Fibroblast of skin of abdomen (primary cell): ENCODE data around the gene KCTD13.
"Not testable (repeated sequence)": the region's sequence is repeated elsewhere in the genome, so short reads cannot be mapped to it uniquely, and the experiment has no call there.

Source experiments
- DNase-seq: peaks from one replicate; pipeline ENCODE4 v3.0.0-alpha.2; 2013

Gene KCTD13

DNA sequence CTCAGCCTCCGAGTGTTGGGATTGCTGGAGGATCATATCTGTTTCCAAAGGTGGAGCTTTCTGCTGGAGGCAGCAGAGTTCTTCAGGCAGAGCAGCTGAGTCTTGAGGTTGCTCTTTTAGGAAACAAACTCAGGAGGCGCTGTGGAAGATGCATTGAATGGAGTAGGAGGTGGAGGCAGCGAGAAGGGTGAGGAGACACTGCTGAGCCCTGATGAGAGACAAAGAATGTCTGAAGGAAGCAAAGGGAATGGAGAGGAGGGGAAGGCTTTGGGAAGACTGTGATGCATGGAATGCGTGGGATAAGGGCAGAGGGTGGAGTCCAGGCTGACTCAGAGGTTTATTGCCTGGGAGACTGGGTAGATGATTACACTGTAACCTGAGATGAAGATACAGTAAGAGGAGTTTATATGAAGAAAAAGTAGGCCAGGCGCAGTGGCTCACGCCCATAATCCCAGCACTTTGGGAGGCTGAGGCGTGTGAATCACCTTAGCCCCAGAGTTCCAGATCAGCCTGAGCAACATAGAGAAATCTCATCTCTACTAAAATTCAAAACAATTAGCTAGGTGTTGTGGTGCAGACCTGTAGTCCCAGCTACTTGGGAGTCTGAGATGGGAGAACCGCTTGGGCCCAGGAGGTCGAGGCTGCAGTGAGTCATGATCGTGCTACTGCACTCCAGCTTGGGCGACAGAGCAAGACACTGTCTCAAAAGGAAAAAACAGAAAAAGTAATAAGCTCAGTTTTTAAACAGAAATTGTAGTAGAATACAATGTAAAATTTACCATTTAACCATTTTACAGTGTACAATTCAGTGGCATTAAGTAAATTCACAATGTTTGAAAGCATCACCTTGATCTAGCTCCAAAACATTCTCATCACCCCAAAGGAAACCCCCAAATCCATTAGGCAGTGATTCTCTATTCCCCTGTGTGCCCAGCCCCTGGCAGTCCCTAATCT, 18.1 kb upstream of the KCTD13 start:
- DNase-seq: peak; percentile 98

DNA sequence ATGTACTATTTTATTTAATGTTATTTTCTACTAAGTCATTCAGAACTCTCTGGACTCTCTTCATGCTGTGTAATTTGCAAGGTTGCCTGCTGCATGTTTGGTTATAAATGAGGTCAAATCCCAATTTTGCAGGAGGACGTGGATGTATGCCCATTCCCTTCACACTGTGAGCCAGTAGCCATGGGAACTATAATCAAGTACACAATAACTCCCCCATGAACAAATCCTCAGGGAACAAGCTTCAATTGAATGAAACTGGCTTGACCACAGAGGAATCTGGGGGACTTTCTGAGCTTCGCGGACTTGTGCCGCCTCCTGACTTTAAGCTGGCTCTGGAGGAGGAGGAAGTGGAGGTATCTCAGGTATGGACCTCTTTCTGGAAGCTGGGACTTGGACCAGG, 14.6 kb upstream of the KCTD13 start:
- DNase-seq: no peak

DNA sequence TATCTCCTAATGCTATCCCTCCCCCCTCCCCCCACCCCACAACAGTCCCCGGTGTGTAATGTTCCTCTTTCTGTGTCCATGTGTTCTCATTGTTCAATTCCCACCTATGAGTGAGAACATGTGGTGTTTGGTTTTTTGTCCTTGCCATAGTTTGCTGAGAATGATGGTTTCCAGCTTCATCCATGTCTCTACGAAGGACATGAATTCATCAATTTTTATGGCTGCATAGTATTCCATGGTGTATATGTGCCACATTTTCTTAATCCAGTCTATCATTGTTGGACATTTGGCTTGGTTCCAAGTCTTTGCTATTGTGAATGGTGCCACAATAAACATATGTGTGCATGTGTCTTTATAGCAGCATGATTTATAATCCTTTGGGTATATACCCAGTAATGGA, 5.7 kb upstream of the KCTD13 start:
- DNase-seq: not testable (repeated sequence)

DNA sequence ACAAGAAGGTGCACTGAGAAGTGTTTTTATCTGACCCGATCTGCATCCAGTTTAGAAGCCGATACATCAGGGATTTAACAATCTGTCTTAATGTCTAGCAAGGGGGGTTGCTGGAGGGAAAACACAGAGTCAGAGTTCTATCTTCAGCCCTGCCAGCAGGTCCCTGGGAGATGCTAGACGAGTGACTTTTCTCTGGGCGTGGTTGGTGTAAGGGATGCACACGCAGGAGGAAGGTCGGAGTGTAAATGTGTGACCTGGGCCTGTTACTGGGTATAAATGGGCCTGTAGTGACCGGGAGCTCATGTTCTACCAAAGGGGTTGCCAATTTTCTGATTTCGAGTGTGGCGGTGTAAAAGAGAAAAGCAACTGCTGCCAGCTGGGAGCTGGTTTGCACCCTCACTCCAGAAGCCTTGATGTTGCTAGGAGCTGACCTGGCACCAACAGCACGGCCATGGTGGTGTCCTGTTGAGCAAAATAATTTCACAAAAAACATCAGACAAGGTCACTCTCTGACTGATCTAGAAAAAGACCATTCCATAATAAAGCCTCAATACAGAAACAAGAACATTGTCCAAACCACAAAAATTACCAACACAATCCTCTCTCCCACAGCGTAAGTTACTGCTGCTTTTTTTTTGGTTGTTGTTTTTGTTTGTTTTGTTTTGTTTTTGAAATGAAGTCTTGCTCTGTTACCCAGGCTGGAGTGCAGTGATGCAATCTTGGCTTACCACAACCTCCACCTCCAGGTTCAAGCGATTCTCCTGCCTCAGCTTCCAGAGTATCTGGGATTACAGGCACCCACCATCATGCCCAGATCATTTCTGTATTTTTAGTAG, 1.3 kb upstream of the KCTD13 start:
- no peak for DNase-seq

DNA sequence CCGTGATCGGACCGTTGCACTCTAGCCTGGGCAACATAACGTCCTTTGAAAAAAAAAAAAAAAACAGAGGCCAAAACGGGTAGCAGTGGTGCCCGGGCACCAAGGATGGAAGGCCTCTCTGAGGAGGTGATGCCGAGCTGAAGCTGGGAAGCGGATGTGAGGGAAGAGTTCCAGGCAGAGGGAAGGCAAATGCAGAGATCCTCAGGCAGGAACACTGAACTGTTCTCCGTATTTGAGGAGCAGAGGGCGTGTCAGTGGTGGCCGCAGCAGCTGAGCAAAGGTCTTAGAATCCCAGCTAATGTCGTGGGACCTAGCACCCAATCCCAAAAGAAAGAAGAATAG, 656 bp upstream of the KCTD13 start:
- peak; percentile 30 for DNase-seq

DNA sequence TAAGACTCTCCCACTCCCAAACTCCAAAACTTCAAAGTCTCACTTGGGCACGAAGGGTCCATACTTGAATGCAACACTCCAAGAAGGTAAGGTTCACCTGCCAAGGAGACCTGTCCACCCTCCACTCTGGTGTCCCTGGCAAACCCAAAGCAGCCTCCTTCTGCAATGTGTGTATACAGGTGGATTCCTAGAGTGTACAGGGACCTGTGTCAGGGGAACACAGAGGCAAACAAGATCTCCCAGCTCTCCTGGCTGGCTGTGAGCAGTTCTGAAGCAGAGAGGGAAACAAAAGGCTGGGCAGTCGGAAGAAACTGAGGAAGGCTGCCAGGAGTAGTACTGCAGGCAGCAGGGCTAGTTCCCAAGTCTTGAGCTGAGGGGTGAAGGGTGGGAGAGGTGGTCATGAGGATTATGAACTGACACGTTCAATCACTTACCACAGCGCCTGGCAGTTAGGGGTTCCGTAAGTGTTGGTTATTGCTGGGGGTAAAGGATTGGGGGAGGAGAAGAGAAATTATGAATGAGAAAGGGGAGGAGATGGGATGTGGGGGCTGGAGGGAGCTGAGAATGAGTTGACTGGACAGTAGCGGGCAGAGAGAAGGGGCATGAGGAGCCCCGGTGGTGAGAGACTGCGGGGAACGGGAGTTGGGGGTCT, 795 bp downstream of the KCTD13 start:
- no peak for DNase-seq

DNA sequence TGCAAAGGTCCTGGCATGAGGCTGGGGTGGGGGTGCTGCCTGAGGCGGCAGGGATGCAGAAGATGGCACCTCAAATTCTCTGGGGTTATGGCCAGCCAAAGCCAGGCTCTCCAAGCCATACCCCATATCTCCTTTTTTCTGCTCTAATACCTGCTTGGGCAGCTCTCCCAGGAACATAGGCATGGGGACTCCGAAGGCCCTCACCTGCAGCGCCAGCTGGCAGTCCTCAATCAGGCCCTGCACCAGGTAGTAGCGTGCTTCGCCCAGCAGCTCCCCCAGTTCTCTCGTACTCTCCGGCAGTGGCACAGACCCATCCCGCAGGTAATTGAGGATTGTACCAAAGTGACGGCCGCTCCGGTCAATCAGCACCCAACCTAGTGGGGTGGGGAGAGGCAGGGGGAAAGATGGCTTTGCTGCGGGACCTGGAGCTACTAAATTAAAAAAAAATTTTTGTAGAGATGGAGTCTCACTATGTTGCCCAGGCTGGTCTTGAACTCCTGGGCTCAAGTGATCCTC, 3.0 kb downstream of the KCTD13 start:
- DNase-seq: no peak

DNA sequence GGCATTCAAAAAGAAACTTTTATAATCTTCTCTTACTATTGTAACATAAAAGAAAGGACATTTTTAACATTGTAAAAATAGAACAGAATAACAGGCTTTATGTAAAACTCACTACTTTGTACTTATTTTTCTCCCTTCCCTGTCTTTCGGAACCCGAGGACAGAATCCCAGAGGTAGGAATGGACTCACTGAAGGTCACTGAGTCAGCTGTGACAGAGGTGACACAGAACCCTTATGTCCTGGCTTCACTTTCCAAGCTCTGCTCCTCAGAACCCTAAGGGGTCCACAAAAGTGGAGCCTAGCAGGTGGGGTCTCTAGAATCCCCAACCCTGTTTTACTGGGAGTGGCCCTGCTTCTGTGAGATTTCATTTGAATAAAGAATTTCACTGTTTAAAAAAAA, 3.7 kb downstream of the KCTD13 start:
- DNase-seq: no peak

DNA sequence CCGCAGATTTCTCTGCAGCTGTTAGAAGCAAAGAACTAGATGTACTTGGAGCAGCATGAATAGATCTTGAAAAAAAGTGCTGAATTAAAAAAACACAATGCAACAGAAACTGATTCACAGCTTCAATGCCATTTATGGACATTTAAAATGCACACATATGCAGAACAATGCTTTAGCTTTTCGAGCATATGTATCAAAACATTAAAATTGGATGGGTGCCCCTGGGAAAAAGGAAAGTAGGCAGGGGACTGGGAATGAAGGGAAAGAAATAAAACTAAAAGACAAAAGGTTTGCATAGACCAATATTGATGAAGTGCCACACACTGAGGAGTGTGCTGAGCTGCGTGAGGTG, 5.0 kb downstream of the KCTD13 start:
- DNase-seq: no peak

DNA sequence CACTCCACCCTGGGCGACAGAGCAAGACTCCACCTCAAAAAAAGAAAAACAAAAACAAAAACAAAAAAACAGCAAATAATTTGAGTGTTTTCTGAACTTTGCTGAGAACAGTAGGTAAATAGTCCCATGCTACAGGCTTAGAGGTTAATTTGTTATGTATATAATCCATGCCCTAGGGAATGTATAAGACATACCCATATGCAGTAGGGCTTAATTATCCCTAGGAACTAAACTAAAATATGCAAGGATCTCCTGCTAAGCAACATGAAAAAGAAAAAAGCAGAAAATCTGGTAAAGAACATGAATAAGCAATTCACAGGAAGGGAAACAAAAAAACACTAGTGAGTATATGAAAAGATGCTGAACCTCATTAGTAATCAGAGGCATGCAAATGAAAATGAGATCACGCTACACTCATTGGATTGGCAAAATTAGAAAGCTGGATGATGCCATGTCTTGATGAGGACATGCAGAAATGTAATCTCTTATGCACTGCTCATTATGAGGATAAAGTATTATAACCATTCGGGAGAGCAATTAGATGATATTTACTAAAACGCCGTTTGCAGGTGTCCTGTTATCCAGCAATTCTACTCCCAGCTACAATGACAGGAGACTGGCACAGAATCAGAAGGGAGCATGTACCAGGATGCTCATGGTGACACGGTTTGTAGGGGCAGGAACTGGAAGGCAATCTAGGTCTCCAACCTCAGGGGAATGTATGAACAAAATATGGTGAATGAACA, 5.6 kb downstream of the KCTD13 start:
- DNase-seq: no peak

DNA sequence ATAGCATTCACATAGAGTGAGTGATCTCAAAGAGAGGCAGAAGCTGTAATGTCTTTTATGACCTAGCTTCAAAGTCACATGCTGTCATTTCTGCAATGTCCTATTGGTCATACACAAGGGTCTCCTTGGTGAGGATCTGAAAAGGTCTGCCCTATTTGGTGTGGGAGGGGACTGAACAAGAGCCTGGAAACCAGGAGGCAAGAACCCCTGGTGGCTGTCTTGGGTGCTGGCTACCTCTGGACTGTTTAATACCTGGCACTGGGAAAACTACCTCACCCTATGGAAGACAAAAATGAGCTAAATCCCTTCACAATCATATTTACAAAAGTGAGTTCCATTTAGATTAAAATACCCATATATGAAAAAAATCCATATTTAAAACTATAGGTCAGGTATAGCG, 9.0 kb downstream of the KCTD13 start:
- no peak for DNase-seq

DNA sequence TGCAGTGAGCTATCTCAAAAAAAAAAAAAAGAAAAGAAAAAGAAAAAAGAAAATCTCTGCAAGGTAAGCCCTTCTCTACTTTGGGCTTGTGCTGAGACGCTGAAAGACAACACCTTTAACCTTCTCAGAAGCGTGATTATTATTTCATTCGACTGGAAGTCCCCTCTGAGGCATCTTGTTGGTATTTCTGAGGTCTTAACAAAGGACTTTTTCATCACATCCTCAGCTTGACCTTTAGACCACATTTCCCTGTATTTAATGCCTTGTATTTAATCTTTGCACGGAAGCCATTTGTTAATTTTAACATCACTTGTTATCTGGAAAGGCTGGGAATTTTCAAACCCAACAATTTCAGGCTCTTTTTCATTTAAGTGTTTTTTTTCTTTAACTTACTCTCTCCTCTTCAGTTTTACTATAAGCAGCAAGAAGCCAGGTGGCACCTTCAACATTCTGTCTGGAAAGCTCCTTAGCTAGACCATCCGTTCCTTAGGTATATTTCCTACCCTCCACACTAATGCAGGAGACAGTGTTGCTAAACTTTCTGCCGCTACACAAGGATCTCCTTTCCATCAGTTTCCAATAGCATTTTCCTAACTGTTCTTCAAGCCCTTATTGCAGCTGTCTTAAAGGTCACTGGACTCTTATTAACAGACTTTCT, 10.3 kb downstream of the KCTD13 start:
- no peak for DNase-seq

DNA sequence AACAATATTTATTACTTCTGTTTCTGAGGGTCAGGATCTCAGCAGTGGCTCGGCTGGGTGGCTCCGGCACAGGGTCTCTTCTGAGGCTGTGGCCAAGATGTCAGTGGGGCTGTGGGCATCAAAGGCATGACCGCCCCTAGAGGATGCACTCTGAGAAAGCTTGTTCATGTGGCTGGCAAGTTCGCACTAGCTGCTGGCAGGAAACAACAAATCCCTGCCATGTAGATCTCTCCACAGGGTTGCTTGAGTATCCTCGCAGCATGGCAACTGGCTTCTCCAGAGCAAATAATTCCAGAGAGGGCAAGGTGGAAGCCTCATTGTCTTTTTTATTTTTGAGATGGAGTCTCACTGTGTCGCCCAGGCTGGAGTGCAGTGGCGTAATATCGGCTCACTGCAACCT, 12.5 kb downstream of the KCTD13 start:
- DNase-seq: no peak

DNA sequence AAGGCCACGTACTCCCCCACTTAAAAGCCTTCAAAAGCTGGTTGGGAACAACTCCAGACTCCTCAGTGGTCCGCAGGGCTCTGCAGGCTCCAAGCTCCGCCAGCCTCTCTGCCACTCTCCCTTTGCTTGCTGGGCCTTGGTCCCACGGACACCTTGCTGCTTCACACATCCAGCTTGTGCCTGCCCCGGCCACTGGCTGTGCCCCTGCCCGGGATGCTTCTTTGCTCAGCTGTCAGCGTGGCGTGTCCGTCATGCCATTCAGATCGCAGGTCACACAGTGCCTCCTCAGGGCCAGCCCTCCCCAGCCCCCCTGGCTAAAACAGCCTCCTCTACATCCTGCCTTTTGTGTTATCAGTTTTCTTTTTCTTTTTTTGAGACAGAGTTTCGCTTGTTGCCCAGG, 13.9 kb downstream of the KCTD13 start:
- no peak for DNase-seq

DNA sequence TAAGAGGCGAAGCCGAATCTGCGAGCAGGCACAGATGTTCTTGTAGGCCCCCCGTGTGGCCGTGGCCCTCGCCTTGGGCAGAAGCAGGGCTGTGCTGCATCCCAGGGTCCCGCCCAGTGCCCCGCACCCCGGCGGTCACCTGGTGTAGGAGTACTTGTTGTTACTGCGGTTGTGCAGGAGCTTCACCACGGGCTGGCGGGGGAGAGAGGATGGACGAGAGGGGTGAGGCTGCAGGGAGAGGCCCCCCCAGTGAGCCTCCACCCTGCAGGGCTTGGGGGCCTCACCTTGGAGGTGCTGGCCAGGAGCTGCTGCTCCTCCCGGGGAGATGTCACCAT, 14.4 kb downstream of the KCTD13 start:
- DNase-seq: no peak

DNA sequence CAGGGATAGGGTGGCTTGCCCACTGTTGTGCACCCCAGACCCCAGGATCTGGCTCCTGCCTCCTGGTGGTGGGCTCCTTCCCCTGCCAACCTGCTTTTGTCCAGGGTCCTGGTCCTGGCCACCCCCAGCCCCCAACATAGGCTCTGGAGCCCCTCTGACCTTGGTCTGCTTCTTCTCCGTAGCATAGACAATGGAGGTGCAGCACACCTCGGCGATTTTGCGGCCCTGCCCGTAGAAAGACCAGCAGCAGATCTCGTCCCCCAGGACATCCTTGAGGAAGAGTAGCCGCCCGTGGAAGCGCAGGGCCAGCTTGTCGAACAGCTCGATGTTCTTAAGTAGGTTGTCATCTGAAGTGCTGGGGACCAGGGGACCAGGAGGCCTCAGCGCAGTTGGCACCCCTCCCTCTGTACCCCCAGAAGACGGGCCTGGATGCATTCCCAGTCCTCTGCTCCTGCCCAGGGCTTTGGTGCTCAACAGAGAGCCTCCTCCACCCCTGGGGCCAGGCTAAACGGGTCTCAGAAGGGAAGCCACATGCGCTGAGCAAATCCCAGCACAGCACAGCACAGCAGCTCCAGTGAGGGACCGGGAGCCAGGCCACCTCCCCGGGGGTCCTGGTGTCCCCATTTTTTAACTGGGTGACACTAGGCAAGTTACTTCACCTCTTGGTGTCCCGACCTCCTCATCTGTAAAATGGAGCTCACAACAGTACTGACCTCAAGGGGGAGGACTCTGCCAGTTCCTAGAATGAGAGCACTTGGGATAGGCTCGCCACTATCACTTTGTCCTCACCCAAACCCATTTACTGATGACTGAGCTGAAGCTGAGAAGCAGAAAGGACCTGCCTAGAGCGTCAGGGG, 15.0 kb downstream of the KCTD13 start:
- DNase-seq: no peak

DNA sequence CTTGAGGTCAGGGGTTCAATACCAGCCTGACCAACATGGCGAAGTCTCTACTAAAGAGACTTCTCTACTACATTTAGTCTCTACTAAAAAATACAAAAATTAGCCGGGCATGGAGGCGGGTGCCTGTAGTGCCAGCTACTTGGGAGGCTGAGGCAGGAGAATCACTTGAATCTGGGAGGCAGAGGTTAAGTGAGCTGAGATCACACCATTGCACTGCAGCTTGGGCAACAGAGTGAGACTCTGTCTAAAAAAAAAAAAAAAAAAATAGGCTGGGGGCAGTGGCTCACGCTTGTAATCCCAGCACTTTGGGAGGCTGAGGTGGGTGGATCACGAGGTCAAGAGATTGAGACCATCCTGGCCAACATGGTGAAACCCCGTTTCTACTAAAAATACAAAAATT, 16.2 kb downstream of the KCTD13 start:
- not testable (repeated sequence) for DNase-seq

DNA sequence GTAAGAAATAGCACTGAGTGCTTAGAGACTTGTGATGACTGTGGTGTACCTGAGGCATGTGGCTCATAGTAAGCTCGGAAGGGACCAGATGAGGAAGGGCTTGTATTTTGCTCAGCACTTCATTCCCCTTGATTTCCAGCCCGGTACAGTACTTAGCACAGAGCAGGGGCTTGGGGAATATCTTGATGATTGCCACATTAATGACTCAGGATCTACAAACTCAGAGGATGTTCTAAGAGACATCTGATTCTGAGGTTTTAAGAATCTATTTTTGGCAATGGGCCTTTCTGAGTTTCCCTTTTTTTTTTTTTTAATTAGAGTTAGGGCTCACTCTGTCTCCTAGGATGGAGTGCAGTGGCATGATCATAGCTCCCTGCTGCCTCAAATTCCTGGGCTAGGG, 16.6 kb downstream of the KCTD13 start:
- peak; percentile 48 for DNase-seq

DNA sequence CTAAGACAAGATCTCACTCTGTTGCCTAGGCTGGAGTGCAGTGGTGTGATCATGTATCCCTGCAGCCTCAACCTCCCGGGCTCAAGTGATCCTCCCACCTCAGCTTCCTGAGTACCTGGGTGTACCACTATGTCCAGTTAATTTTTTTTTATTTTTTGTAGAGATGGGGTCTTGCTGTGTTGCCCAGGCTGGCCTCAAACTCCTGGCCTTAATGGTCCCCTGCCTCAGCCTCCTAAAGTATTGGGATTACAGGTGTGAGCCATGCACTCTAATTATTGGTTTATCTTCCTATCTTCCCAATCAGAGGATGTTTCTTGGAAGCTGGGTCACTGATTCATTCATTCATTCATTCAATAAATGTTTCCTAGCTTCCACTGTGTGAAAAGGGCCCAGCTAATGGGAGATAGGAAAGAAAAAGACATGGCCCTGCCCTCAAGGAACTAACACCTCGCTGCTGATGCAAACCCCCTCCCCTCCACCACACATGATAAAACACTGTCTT, 17.3 kb downstream of the KCTD13 start:
- DNase-seq: no peak

DNA sequence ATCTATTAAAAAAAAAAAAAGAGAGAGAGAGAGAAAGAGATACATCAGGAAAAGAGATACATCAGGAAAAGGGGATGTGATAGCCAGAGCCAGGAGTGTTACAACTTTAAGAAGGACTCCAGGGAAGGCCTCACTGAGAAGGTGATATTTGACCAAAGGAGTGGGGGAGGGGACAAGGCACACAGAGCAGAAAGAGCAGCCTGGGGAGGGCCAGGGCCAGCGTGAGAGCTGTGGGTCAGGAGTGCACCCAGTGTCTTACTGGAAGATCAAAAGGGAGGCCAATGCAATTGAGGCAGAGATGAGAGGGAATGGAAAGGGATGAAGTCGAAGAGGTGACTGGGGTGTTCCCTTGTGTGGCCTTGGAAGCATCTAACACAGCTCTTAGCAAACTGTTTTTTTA, 18.1 kb downstream of the KCTD13 start:
- no peak for DNase-seq
